Measurements from ENCODE around the gene CAB39L.

CAB39L gene

GRCh38 chr13:49302817-49303216 lies 141.0 kb downstream of the CAB39L start:
- no peaks in the 10 kb centered on the region for H3K36me3 ChIP-seq (ENCODE audit: control insufficient read depth, insufficient read depth, low read length)
- H3K9me3 ChIP-seq (ENCODE audit: control insufficient read depth, low read length): no peaks in the 10 kb centered on the region
- no peaks in the 10 kb centered on the region for H3K4me1 ChIP-seq
- H2AFZ ChIP-seq: no peak overlapping the region
- no peak overlapping the region for H3K9ac ChIP-seq
- TF ChIP-seq, protein P1, sequence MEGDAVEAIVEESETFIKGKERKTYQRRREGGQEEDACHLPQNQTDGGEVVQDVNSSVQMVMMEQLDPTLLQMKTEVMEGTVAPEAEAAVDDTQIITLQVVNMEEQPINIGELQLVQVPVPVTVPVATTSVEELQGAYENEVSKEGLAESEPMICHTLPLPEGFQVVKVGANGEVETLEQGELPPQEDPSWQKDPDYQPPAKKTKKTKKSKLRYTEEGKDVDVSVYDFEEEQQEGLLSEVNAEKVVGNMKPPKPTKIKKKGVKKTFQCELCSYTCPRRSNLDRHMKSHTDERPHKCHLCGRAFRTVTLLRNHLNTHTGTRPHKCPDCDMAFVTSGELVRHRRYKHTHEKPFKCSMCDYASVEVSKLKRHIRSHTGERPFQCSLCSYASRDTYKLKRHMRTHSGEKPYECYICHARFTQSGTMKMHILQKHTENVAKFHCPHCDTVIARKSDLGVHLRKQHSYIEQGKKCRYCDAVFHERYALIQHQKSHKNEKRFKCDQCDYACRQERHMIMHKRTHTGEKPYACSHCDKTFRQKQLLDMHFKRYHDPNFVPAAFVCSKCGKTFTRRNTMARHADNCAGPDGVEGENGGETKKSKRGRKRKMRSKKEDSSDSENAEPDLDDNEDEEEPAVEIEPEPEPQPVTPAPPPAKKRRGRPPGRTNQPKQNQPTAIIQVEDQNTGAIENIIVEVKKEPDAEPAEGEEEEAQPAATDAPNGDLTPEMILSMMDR (IDR thresholded peaks at IDR 0.05): no peak
- H3K4me2 ChIP-seq (ENCODE audit: low read length): no peak overlapping the region
- no peak overlapping the region for H3K27ac ChIP-seq
- no peaks in the 10 kb centered on the region for H3K27me3 ChIP-seq (ENCODE audit: control insufficient read depth, insufficient read depth, low read length)
- H3K4me3 ChIP-seq (ENCODE audit: low read depth, low read length): no peak overlapping the region
- H3K79me2 ChIP-seq: no peaks in the 10 kb centered on the region

DNA sequence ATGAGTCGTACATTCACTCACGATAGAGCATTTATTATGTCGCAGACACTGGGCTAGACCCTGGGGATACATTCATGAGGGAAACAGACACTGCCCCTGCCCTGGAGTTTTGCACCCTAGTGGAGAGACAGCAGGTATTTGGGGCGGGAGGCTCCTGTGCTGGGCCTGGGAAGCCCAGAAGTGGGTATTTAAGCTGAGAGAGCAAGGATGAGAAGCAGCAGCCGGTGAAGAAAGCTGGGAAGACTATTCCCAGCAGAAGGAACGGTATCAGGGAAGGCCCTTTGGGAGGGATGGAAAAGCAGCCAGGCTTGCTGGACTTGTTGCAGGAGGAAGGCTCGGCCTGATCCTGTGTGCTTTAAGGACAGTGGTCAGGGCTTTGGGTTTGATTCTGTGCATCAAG lies 141.6 kb downstream of the CAB39L start:
- Histone ChIP-seq H3K27ac (no peak overlapping the region), H3K4me1 (no peaks in the 10 kb centered on the region), H3K4me3 (ENCODE audit: low read depth, low read length) (no peak overlapping the region), H3K79me2 (no peaks in the 10 kb centered on the region), H3K9me3 (ENCODE audit: control insufficient read depth, low read length) (no peaks in the 10 kb centered on the region), H3K27me3 (ENCODE audit: control insufficient read depth, insufficient read depth, low read length) (no peaks in the 10 kb centered on the region), H3K36me3 (ENCODE audit: control insufficient read depth, insufficient read depth, low read length) (no peaks in the 10 kb centered on the region), H3K9ac (no peak overlapping the region), H2AFZ (no peak overlapping the region), H3K4me2 (ENCODE audit: low read length) (no peak overlapping the region)
- TF ChIP-seq, protein P1 (IDR thresholded peaks at IDR 0.05): no peak

GRCh38 chr13:49300739-49301589 lies 142.9 kb downstream of the CAB39L start:
- Histone ChIP-seq H3K9me3 (ENCODE audit: control insufficient read depth, low read length) (no peaks in the 10 kb centered on the region), H2AFZ (peak overlapping the region; percentile 28), H3K9ac (no peak overlapping the region), H3K4me2 (ENCODE audit: low read length) (peak overlapping the region; percentile 60), H3K79me2 (no peaks in the 10 kb centered on the region), H3K36me3 (ENCODE audit: control insufficient read depth, insufficient read depth, low read length) (no peaks in the 10 kb centered on the region), H3K4me1 (no peaks in the 10 kb centered on the region), H3K4me3 (ENCODE audit: low read depth, low read length) (no peak overlapping the region), H3K27ac (no peak overlapping the region), H3K27me3 (ENCODE audit: control insufficient read depth, insufficient read depth, low read length) (no peaks in the 10 kb centered on the region)
- TF ChIP-seq, protein P1 (IDR thresholded peaks at IDR 0.05): peak; percentile 78

DNA sequence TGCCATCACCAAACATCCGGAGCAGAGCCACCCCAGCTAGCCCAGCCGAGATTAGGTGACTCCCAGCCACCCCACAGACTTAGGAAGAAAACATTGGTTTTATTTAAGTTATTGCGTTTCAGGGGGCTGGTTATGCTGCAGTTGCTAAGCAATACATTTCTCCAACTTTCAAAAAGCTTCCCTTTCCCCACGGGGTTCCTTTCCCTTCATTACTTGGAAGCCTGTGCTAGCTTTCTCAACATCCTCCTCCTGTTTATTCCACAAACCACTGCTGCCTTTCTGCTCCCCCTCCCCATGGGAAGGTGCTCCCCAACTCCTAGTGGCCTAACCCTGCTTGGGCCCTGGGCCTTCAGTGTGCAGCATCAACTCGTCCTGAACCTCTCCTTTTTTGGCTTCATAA lies 143.6 kb downstream of the CAB39L start:
- Histone ChIP-seq H2AFZ (no peak overlapping the region), H3K9ac (no peak overlapping the region), H3K4me2 (ENCODE audit: low read length) (no peak overlapping the region)

More for the DNA sequence above, 143.6 kb downstream of the CAB39L start:
- no peak overlapping the region for H3K27ac ChIP-seq
- H3K9me3 ChIP-seq (ENCODE audit: control insufficient read depth, low read length): no peaks in the 10 kb centered on the region
- no peaks in the 10 kb centered on the region for H3K79me2 ChIP-seq
- no peak overlapping the region for H3K4me3 ChIP-seq (ENCODE audit: low read depth, low read length)
- H3K4me1 ChIP-seq: no peaks in the 10 kb centered on the region
- no peaks in the 10 kb centered on the region for H3K27me3 ChIP-seq (ENCODE audit: control insufficient read depth, insufficient read depth, low read length)
- TF ChIP-seq, protein P1 (IDR thresholded peaks at IDR 0.05): no peak
- no peaks in the 10 kb centered on the region for H3K36me3 ChIP-seq (ENCODE audit: control insufficient read depth, insufficient read depth, low read length)
